HL-60 (cell line): ENCODE measurements around the gene TMC4.

ENCODE experiments used
- DNase-seq, 2 experiments: peaks; one replicate each; pipeline ENCODE4 v3.0.0-alpha.2; 2010 to 2020; ENCODE audit warnings: low read depth in 1 of 2, low spot score in 1 of 2
- H3K27ac ChIP-seq: fragments of 250-450 bp; sonication (Bioruptor Pico); replicated peaks from 2 replicates; pipeline ENCODE4 v1.5.1; 2020; ENCODE audit warnings: mild to moderate bottlenecking, moderate library complexity
- H3K27me3 ChIP-seq: fragments of 250-450 bp; sonication (Bioruptor Pico); 2 replicates; pipeline ENCODE4 v1.5.1; 2021; ENCODE audit warnings: mild to moderate bottlenecking, moderate library complexity; ENCODE audit not compliant: insufficient read depth, poor library complexity, severe bottlenecking
- H3K4me3 ChIP-seq: replicated peaks from 2 replicates; pipeline ENCODE4 v1.5.1; 2011; ENCODE audit warnings: mild to moderate bottlenecking, control low read depth, low read length; ENCODE audit not compliant: insufficient read depth
- GABPA ChIP-seq: IDR thresholded peaks from 2 replicates; pipeline ENCODE4 v1.6.1; 2012; ENCODE audit warnings: low read depth
- POLR2AphosphoS5 ChIP-seq: IDR thresholded peaks from 2 replicates; pipeline ENCODE4 v1.6.1; 2012; ENCODE audit warnings: low read depth
- REST ChIP-seq: IDR thresholded peaks from 2 replicates; pipeline ENCODE4 v1.6.1; 2012; ENCODE audit warnings: low read depth; ENCODE audit not compliant: insufficient replicate concordance
- SPI1 ChIP-seq: IDR thresholded peaks from 2 replicates; pipeline ENCODE4 v1.6.1; 2012; ENCODE audit warnings: low read depth, mild to moderate bottlenecking, borderline replicate concordance
- TF ChIP-seq, protein P1 (sequence below): IDR thresholded peaks from one replicate; pipeline ENCODE4 v1.5.1; 2011; ENCODE audit warnings: low read length, control low read depth, inconsistent platforms; ENCODE audit not compliant: insufficient read depth

Gene TMC4

GRCh38 chr19:54136086-54136863 lies 36.7 kb downstream of the TMC4 start:
- peak overlapping the region; percentile 47 for H3K27ac ChIP-seq
- TF ChIP-seq POLR2AphosphoS5 = no peak
- no peak for TF ChIP-seq SPI1
- TF ChIP-seq, protein P1, sequence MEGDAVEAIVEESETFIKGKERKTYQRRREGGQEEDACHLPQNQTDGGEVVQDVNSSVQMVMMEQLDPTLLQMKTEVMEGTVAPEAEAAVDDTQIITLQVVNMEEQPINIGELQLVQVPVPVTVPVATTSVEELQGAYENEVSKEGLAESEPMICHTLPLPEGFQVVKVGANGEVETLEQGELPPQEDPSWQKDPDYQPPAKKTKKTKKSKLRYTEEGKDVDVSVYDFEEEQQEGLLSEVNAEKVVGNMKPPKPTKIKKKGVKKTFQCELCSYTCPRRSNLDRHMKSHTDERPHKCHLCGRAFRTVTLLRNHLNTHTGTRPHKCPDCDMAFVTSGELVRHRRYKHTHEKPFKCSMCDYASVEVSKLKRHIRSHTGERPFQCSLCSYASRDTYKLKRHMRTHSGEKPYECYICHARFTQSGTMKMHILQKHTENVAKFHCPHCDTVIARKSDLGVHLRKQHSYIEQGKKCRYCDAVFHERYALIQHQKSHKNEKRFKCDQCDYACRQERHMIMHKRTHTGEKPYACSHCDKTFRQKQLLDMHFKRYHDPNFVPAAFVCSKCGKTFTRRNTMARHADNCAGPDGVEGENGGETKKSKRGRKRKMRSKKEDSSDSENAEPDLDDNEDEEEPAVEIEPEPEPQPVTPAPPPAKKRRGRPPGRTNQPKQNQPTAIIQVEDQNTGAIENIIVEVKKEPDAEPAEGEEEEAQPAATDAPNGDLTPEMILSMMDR = no peak
- TF ChIP-seq REST = no peak
- TF ChIP-seq GABPA = no peak
- no peak for DNase-seq
- peak overlapping the region; percentile 47 for H3K4me3 ChIP-seq
- H3K27me3 ChIP-seq = no peaks in the 10 kb centered on the region

DNA sequence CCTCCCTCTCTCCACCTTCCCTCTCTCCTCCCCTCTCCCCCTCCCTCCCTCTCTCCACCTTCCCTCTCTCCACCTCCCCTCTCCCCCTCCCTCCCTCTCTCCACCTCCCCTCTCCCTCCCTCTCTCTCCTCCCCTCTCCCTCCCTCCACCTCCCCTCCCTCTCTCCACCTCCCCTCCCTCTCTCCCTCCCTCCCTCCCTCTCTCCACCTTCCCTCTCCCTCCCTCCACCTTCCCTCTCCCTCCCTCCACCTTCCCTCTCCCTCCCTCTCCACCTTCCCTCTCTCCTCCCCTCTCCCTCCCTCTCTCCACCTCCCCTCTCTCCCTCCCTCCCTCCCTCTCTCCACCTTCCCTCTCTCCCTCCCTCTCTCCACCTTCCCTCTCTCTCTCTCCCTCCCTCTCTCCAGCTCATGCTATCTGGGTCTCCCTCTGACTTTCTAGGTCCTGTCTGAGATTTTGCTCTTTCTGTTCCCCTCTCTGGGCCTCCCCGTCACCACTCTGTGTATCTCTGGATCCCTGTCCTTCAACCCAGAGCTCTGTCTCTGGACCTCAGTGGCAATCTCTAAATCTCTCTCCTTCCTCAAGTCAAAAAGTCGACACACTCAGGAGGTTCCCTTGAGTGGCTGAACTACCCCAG lies 38.9 kb downstream of the TMC4 start:
- H3K27ac ChIP-seq = no peak overlapping the region

More for the DNA sequence above, 38.9 kb downstream of the TMC4 start:
- Histone ChIP-seq H3K4me3 (no peak overlapping the region), H3K27me3 (no peaks in the 10 kb centered on the region)
- no peak for DNase-seq
- TF ChIP-seq, protein P1 = no peak
- TF ChIP-seq POLR2AphosphoS5 (no peak), GABPA (no peak), REST (no peak), SPI1 (no peak)
